ENCODE results near the gene PRR23A.

The PRR23A gene

GRCh38 chr3:139005356-139005993 is 593 bp downstream of the PRR23A start:
- DNase-seq (ENCODE audit: low read depth), result no peak
- no peak for TF ChIP-seq CTCF (IDR thresholded peaks at IDR 0.05; ENCODE audit: control insufficient read depth, insufficient read depth, low read depth, low read length, missing control alignments)
- H3K4me3 ChIP-seq (ENCODE audit: control insufficient read depth, low read depth, low read length), result no peak overlapping the region

- H3K4me3 ChIP-seq (ENCODE audit: control insufficient read depth, low read depth, low read length), result no peak overlapping the region
- TF ChIP-seq CTCF (IDR thresholded peaks at IDR 0.05; ENCODE audit: control insufficient read depth, insufficient read depth, low read depth, low read length, missing control alignments), result no peak
- no peak for DNase-seq (ENCODE audit: low read depth)
These were observed 10.4 kb downstream of the PRR23A start for GRCh38 chr3:138995706-138996105.

GRCh38 chr3:138987181-138987580 is 18.9 kb downstream of the PRR23A start:
- no peak for TF ChIP-seq CTCF (IDR thresholded peaks at IDR 0.05; ENCODE audit: control insufficient read depth, insufficient read depth, low read depth, low read length, missing control alignments)
- DNase-seq (ENCODE audit: low read depth), result no peak
- no peak overlapping the region for H3K4me3 ChIP-seq (ENCODE audit: control insufficient read depth, low read depth, low read length)

GRCh38 chr3:138985932-138986331 is 20.1 kb downstream of the PRR23A start:
- no peak for DNase-seq (ENCODE audit: low read depth)
- H3K4me3 ChIP-seq (ENCODE audit: control insufficient read depth, low read depth, low read length), result no peak overlapping the region
- no peak for TF ChIP-seq CTCF (IDR thresholded peaks at IDR 0.05; ENCODE audit: control insufficient read depth, insufficient read depth, low read depth, low read length, missing control alignments)

GRCh38 chr3:138984816-138985215 is 21.3 kb downstream of the PRR23A start:
- TF ChIP-seq CTCF (IDR thresholded peaks at IDR 0.05; ENCODE audit: control insufficient read depth, insufficient read depth, low read depth, low read length, missing control alignments), result no peak
- no peak overlapping the region for H3K4me3 ChIP-seq (ENCODE audit: control insufficient read depth, low read depth, low read length)
- no peak for DNase-seq (ENCODE audit: low read depth)

GRCh38 chr3:138976047-138976446 is 30.0 kb downstream of the PRR23A start:
- no peak overlapping the region for H3K4me3 ChIP-seq (ENCODE audit: control insufficient read depth, low read depth, low read length)
- TF ChIP-seq CTCF (IDR thresholded peaks at IDR 0.05; ENCODE audit: control insufficient read depth, insufficient read depth, low read depth, low read length, missing control alignments), result no peak
- no peak for DNase-seq (ENCODE audit: low read depth)

- DNase-seq (ENCODE audit: low read depth), result no peak
- H3K4me3 ChIP-seq (ENCODE audit: control insufficient read depth, low read depth, low read length), result no peak overlapping the region
- TF ChIP-seq CTCF (IDR thresholded peaks at IDR 0.05; ENCODE audit: control insufficient read depth, insufficient read depth, low read depth, low read length, missing control alignments), result no peak
These were observed 30.7 kb downstream of the PRR23A start for GRCh38 chr3:138975351-138975750.
